Measurements from ENCODE around the gene KLF16.

KLF16 gene

DNA sequence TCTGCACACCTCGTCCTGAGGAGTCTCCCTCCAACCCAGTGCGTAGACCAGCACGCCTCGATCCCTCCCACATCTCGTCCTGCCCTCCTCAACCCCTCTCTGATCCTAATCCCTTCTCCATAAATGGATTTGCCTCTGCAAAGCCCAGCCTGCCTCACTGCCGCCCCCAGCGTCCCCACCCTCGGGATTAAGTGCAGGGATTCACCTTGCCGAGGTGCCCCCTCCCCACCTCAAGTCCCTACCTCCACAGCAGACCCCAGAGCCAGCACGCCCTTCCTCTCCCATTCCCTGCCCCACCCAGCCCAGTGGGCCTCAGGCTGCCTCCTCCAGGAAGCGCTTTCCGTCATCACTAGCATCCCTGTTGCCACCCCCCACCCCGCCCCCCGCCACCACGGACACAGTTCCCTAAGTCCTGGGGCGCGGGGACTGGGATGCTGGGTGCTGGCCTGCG is 4.0 kb downstream of the KLF16 start:
- Mint-ChIP-seq H3K36me3 (ENCODE audit: low read depth) (peaks cover 2% of the 10 kb centered on the region), H3K4me1 (ENCODE audit: low read depth) (peaks cover 18% of the 10 kb centered on the region), H3K4me3 (peak overlapping the region; percentile 43), H3K27ac (peak overlapping the region; percentile 72), H3K9me3 (no peaks in the 10 kb centered on the region), H3K27me3 (ENCODE audit: low read depth) (no peaks in the 10 kb centered on the region)
- DNase-seq (ENCODE audit: low spot score): no peak

- no peak for DNase-seq (ENCODE audit: low spot score)
- peak overlapping the region; percentile 63 for H3K27ac Mint-ChIP-seq
- peaks cover 18% of the 10 kb centered on the region for H3K4me1 Mint-ChIP-seq (ENCODE audit: low read depth)
- H3K4me3 Mint-ChIP-seq: peak overlapping the region; percentile 12
- H3K36me3 Mint-ChIP-seq (ENCODE audit: low read depth): peaks cover 2% of the 10 kb centered on the region
- H3K27me3 Mint-ChIP-seq (ENCODE audit: low read depth): no peaks in the 10 kb centered on the region
- H3K9me3 Mint-ChIP-seq: no peaks in the 10 kb centered on the region
These were observed 4.8 kb downstream of the KLF16 start for GRCh38 chr19:1858412-1859081.

- H3K27ac Mint-ChIP-seq: peak overlapping the region; percentile 65
- DNase-seq (ENCODE audit: low spot score): no peak
- no peaks in the 10 kb centered on the region for H3K27me3 Mint-ChIP-seq (ENCODE audit: low read depth)
- H3K4me1 Mint-ChIP-seq (ENCODE audit: low read depth): peaks cover 25% of the 10 kb centered on the region
- H3K4me3 Mint-ChIP-seq: peak overlapping the region; percentile 40
- H3K36me3 Mint-ChIP-seq (ENCODE audit: low read depth): peaks cover 6% of the 10 kb centered on the region
- H3K9me3 Mint-ChIP-seq: no peaks in the 10 kb centered on the region
These were observed 5.6 kb downstream of the KLF16 start for GRCh38 chr19:1857648-1858326.

DNA sequence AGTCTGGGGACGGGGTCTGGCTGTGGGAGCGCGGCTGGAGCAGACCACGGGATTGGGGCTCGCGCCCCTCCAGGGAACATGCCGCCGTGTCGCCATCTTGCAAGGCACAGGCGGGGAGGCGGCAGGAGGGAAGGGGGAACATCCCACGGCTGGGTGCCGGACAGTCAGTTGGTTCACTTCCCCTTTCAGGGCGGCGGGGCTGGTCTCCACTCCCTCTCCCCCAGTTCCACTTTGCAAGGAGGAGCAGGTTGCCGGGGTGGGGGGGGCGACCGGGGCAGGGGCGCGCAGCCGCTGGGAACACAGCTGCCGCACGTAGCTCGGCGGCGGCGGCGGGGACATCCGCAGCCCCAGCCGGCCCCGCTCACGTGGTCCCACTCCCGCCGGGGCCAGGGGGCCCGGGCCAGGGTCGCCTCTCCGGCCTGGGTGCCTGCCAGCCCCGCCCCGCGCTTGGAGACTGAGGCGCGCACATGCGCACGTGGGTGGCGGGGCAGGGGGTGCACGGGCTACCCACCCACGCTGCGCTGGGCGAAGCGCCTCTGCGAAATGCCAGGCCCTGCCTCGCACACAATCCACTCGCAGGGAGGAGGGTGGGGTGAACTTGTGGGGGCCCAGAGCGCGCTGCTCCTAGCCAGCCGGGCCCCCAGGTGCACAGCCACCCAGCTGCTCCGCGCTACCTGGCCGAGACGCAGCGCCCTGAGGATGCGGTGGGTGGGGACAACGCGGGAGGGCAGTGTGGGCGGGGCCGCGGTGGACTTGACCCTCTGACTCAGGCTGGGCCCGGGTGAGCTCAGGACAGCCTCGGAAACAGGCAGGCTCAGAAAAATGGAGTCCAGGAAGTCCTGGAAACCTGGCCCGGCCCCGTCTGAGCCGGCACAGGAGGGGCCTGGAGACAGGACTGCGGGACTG is 6.4 kb downstream of the KLF16 start:
- H3K36me3 Mint-ChIP-seq (ENCODE audit: low read depth): peaks cover 6% of the 10 kb centered on the region
- DNase-seq (ENCODE audit: low spot score): peak; percentile 67
- H3K27me3 Mint-ChIP-seq (ENCODE audit: low read depth): no peaks in the 10 kb centered on the region
- peak overlapping the region; percentile 92 for H3K27ac Mint-ChIP-seq
- peaks cover 25% of the 10 kb centered on the region for H3K4me1 Mint-ChIP-seq (ENCODE audit: low read depth)
- H3K4me3 Mint-ChIP-seq: peak overlapping the region; percentile 84
- H3K9me3 Mint-ChIP-seq: no peaks in the 10 kb centered on the region

- H3K36me3 Mint-ChIP-seq (ENCODE audit: low read depth): peaks cover 6% of the 10 kb centered on the region
- H3K4me3 Mint-ChIP-seq: peak overlapping the region; percentile 84
- no peaks in the 10 kb centered on the region for H3K27me3 Mint-ChIP-seq (ENCODE audit: low read depth)
- H3K27ac Mint-ChIP-seq: peak overlapping the region; percentile 92
- no peak for DNase-seq (ENCODE audit: low spot score)
- H3K9me3 Mint-ChIP-seq: no peaks in the 10 kb centered on the region
- H3K4me1 Mint-ChIP-seq (ENCODE audit: low read depth): peaks cover 21% of the 10 kb centered on the region
These were observed 7.1 kb downstream of the KLF16 start for GRCh38 chr19:1856345-1856697.

- Mint-ChIP-seq H3K27me3 (ENCODE audit: low read depth) (no peaks in the 10 kb centered on the region), H3K4me3 (peak overlapping the region; percentile 84), H3K9me3 (no peaks in the 10 kb centered on the region), H3K4me1 (ENCODE audit: low read depth) (peaks cover 20% of the 10 kb centered on the region), H3K36me3 (ENCODE audit: low read depth) (peaks cover 7% of the 10 kb centered on the region), H3K27ac (peak overlapping the region; percentile 92)
- DNase-seq (ENCODE audit: low spot score): peak; percentile 45
These were observed 7.5 kb downstream of the KLF16 start for GRCh38 chr19:1855828-1856255.

- no peaks in the 10 kb centered on the region for H3K27me3 Mint-ChIP-seq (ENCODE audit: low read depth)
- no peaks in the 10 kb centered on the region for H3K9me3 Mint-ChIP-seq
- peaks cover 8% of the 10 kb centered on the region for H3K36me3 Mint-ChIP-seq (ENCODE audit: low read depth)
- peaks cover 20% of the 10 kb centered on the region for H3K4me1 Mint-ChIP-seq (ENCODE audit: low read depth)
- DNase-seq (ENCODE audit: low spot score): peak; percentile 90
- peak overlapping the region; percentile 84 for H3K4me3 Mint-ChIP-seq
- peak overlapping the region; percentile 92 for H3K27ac Mint-ChIP-seq
These were observed 8.1 kb downstream of the KLF16 start for GRCh38 chr19:1855040-1855827.

DNA sequence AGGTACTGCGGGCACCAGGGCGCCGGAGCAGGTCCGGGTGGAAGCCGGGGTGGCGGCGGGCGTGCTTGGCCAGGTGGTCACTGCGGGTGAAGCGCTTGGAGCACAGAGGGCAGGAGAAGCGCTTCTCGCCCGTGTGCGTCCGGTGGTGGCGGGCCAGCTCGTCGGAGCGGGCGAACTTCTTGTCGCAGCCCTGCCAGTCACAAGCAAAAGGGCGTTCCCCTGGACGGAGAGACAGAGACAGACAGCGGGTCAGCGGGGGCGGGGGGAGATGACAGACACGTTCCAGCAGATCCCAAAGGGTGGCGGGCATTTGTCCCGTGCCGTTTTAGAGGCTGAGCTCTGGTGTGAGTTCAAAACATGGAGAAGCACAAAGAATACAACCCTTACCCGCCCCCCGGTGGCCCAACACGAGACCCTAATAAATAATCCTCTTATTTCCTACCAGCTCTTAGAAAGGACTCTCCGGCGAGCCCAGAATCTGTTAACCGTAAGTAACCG is 8.8 kb downstream of the KLF16 start:
- H3K27me3 Mint-ChIP-seq (ENCODE audit: low read depth): no peaks in the 10 kb centered on the region
- peaks cover 24% of the 10 kb centered on the region for H3K4me1 Mint-ChIP-seq (ENCODE audit: low read depth)
- DNase-seq (ENCODE audit: low spot score): no peak
- H3K9me3 Mint-ChIP-seq: no peaks in the 10 kb centered on the region
- peak overlapping the region; percentile 83 for H3K4me3 Mint-ChIP-seq
- peaks cover 8% of the 10 kb centered on the region for H3K36me3 Mint-ChIP-seq (ENCODE audit: low read depth)
- peak overlapping the region; percentile 92 for H3K27ac Mint-ChIP-seq

GRCh38 chr19:1854039-1854541 is 9.3 kb downstream of the KLF16 start:
- H3K27ac Mint-ChIP-seq: no peak overlapping the region
- no peaks in the 10 kb centered on the region for H3K27me3 Mint-ChIP-seq (ENCODE audit: low read depth)
- no peaks in the 10 kb centered on the region for H3K9me3 Mint-ChIP-seq
- peaks cover 7% of the 10 kb centered on the region for H3K36me3 Mint-ChIP-seq (ENCODE audit: low read depth)
- H3K4me3 Mint-ChIP-seq: no peak overlapping the region
- H3K4me1 Mint-ChIP-seq (ENCODE audit: low read depth): peaks cover 22% of the 10 kb centered on the region
- DNase-seq (ENCODE audit: low spot score): no peak

GRCh38 chr19:1853295-1854038 is 9.9 kb downstream of the KLF16 start:
- peak; percentile 84 for DNase-seq (ENCODE audit: low spot score)
- no peaks in the 10 kb centered on the region for H3K9me3 Mint-ChIP-seq
- H3K27ac Mint-ChIP-seq: peak overlapping the region; percentile 96
- peaks cover 6% of the 10 kb centered on the region for H3K36me3 Mint-ChIP-seq (ENCODE audit: low read depth)
- no peaks in the 10 kb centered on the region for H3K27me3 Mint-ChIP-seq (ENCODE audit: low read depth)
- H3K4me3 Mint-ChIP-seq: peak overlapping the region; percentile 77
- peaks cover 26% of the 10 kb centered on the region for H3K4me1 Mint-ChIP-seq (ENCODE audit: low read depth)

- Mint-ChIP-seq H3K9me3 (no peaks in the 10 kb centered on the region), H3K4me3 (peak overlapping the region; percentile 77), H3K27me3 (ENCODE audit: low read depth) (no peaks in the 10 kb centered on the region), H3K36me3 (ENCODE audit: low read depth) (peaks cover 6% of the 10 kb centered on the region), H3K4me1 (ENCODE audit: low read depth) (peaks cover 26% of the 10 kb centered on the region), H3K27ac (no peak overlapping the region)
- no peak for DNase-seq (ENCODE audit: low spot score)
These were observed 10.7 kb downstream of the KLF16 start for GRCh38 chr19:1852581-1853128.

Measured in T-helper 2 cell treated with Interferon-gamma antibody and Interleukin-4, amounts not matched to agents 5 μg/mL and 100 μg/mL, for 36 hours (primary cell).